ENCODE measurements around the gene MAPK10. TPM values are rescaled to one million over a fixed set of nuclear protein-coding genes. Genes with fewer than 3 reads are reported as not detected.
A peak's percentile ranks its signal among the peaks of the same experiment; 100 is the strongest.

Gene MAPK10
- total and polyA plus RNA-seq, 2 donors (not counting 3 experiments of a cell fraction or from before 2014, with no cell fraction given): 0.17 TPM; not detected in 1

DNA sequence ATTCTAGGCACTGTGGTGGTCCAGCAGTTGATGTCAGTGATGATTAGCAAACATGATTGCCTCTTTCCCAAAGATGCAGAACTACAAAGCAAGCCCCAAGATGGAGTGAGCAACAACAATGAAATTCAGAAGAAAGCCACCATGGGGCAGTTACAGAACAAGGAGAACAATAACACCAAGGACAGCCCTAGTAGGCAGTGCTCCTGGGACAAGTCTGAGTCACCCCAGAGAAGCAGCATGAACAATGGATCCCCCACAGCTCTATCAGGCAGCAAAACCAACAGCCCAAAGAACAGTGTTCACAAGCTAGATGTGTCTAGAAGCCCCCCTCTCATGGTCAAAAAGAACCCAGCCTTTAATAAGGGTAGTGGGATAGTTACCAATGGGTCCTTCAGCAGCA, 365.3 kb downstream of the MAPK10 start:
- peaks cover 29% of the 10 kb centered on the region for H3K79me2 ChIP-seq (ENCODE audit: control insufficient read depth, insufficient read depth, low read length)
- no peaks in the 10 kb centered on the region for H3K27me3 ChIP-seq (ENCODE audit: control insufficient read depth in 2 of 2, insufficient read depth in 2 of 2, low read length in 2 of 2)
- ChIA-PET POLR2A (no interaction called here), CTCF (interaction anchor here (1.0 to 1.4 kb wide), 3 partner anchors 18 to 50 kb away, joined by 3 to 4 read pairs (median 3); no protein-coding TSS in a partner anchor)
- H4K20me1 ChIP-seq (replicated peaks; ENCODE audit: control insufficient read depth, extremely low read depth, insufficient read depth, low read length): no peaks in the 10 kb centered on the region
- no peak overlapping the region for H3K9ac ChIP-seq (replicated peaks; ENCODE audit: extremely low read depth, insufficient read depth, low read length)
- DNase-seq (ENCODE audit: low read depth, low spot score): no peak
- intact Hi-C loops (cut with micrococcal nuclease) (no loop called here), dilution Hi-C loops (cut with MboI; ENCODE audit: extremely low pct_ligation_motif_present, low sequenced_read_pairs) (no loop called here)
- H3K9me3 ChIP-seq (replicated peaks; ENCODE audit: control insufficient read depth, insufficient read depth, low read length): no peaks in the 10 kb centered on the region
- peaks cover 4 to 24% of the 10 kb centered on the region in 2 experiments for H3K36me3 ChIP-seq (ENCODE audit: control insufficient read depth in 2 of 2, extremely low read depth in 1 of 2, insufficient read depth in 2 of 2, low read length in 2 of 2)
- H3K4me3 ChIP-seq (replicated peaks in 1 of 3; ENCODE audit: insufficient read depth in 1 of 3, low read depth in 1 of 3, low read length in 3 of 3): no peak overlapping the region
- H2AFZ ChIP-seq (ENCODE audit: low read depth, low read length): no peak overlapping the region
- peak; percentile 35 for TF ChIP-seq FOS (IDR thresholded peaks at IDR 0.05; ENCODE audit: borderline replicate concordance, insufficient read depth, low read length)
- TF ChIP-seq JUN (IDR thresholded peaks at IDR 0.05; ENCODE audit: borderline replicate concordance, insufficient read depth, insufficient read length, low read depth): no peak
- no TSS peak for BruUV-seq (replicated peaks)
- FAIRE-seq: no peak
- no peak overlapping the region for H3K27ac ChIP-seq (ENCODE audit: insufficient read depth, low read depth, low read length)
- no peaks in the 10 kb centered on the region for H3K4me1 ChIP-seq (ENCODE audit: control insufficient read depth, extremely low read depth, insufficient read depth, low read length)
- no peak overlapping the region for H3K4me2 ChIP-seq (ENCODE audit: insufficient read depth, low read length)
- no peaks in the 10 kb centered on the region for H3K9me1 ChIP-seq (replicated peaks; ENCODE audit: control insufficient read depth, extremely low read depth, insufficient read depth, low read length)

DNA sequence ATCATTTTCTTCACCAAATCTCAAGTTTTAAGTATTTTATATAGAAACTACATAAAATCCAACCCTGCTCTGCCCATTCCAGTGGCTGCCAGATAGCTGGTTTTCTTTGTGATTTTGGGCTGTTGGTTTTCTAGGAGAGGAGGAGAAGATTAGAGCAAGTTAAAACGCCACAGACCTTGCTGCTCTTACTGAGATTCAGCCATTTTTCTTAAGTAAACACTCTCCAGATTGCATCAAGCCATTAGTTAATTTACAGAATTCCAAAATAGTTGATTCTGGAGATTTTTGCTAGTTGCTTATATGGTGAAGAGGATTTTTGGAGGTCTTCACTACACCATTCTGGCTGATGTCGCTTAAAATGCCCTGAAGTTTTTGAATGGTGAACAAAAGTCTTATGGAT, 366.2 kb downstream of the MAPK10 start:
- TF ChIP-seq FOS (IDR thresholded peaks at IDR 0.05; ENCODE audit: borderline replicate concordance, insufficient read depth, low read length) (no peak), POLR2A (IDR thresholded peaks at IDR 0.05; ENCODE audit: low read depth, low read length) (no peak), JUN (IDR thresholded peaks at IDR 0.05; ENCODE audit: borderline replicate concordance, insufficient read depth, insufficient read length, low read depth) (no peak), MYC (IDR thresholded peaks at IDR 0.05; ENCODE audit: low read depth, low read length) (no peak), POLR2AphosphoS5 (IDR thresholded peaks at IDR 0.05; ENCODE audit: insufficient read depth, low read depth, low read length) (no peak), EZH2 (IDR thresholded peaks at IDR 0.05; ENCODE audit: borderline replicate concordance, low read depth, low read length, severe bottlenecking) (no peak), GATA2 (IDR thresholded peaks at IDR 0.05; ENCODE audit: insufficient read depth, insufficient read length, low read depth, low read length) (no peak)
- TF ChIP-seq, protein P1, sequence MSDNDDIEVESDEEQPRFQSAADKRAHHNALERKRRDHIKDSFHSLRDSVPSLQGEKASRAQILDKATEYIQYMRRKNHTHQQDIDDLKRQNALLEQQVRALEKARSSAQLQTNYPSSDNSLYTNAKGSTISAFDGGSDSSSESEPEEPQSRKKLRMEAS (IDR thresholded peaks at IDR 0.05; ENCODE audit: insufficient read depth, insufficient read length): no peak
- TF ChIP-seq, protein P2, sequence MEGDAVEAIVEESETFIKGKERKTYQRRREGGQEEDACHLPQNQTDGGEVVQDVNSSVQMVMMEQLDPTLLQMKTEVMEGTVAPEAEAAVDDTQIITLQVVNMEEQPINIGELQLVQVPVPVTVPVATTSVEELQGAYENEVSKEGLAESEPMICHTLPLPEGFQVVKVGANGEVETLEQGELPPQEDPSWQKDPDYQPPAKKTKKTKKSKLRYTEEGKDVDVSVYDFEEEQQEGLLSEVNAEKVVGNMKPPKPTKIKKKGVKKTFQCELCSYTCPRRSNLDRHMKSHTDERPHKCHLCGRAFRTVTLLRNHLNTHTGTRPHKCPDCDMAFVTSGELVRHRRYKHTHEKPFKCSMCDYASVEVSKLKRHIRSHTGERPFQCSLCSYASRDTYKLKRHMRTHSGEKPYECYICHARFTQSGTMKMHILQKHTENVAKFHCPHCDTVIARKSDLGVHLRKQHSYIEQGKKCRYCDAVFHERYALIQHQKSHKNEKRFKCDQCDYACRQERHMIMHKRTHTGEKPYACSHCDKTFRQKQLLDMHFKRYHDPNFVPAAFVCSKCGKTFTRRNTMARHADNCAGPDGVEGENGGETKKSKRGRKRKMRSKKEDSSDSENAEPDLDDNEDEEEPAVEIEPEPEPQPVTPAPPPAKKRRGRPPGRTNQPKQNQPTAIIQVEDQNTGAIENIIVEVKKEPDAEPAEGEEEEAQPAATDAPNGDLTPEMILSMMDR (IDR thresholded peaks at IDR 0.05; ENCODE audit: extremely low read depth in 1 of 2, insufficient read depth in 1 of 2, low read depth in 1 of 2, low read length in 2 of 2): no peak
- CTCF ChIA-PET: interaction anchor here (1.4 to 1.5 kb wide), 2 partner anchors 17 to 43 kb away, joined by 3 read pairs; no protein-coding TSS in a partner anchor
- BruUV-seq (replicated peaks): no TSS peak
- Histone ChIP-seq H3K4me1 (ENCODE audit: control insufficient read depth, extremely low read depth, insufficient read depth, low read length) (no peaks in the 10 kb centered on the region), H3K36me3 (ENCODE audit: control insufficient read depth in 2 of 2, extremely low read depth in 1 of 2, insufficient read depth in 2 of 2, low read length in 2 of 2) (peaks cover 4 to 24% of the 10 kb centered on the region in 2 experiments), H3K4me3 (replicated peaks in 1 of 3; ENCODE audit: insufficient read depth in 1 of 3, low read depth in 1 of 3, low read length in 3 of 3) (no peak overlapping the region), H3K79me2 (ENCODE audit: control insufficient read depth, insufficient read depth, low read length) (peaks cover 28% of the 10 kb centered on the region), H3K9me3 (replicated peaks; ENCODE audit: control insufficient read depth, insufficient read depth, low read length) (no peaks in the 10 kb centered on the region), H3K9me1 (replicated peaks; ENCODE audit: control insufficient read depth, extremely low read depth, insufficient read depth, low read length) (no peaks in the 10 kb centered on the region), H4K20me1 (replicated peaks; ENCODE audit: control insufficient read depth, extremely low read depth, insufficient read depth, low read length) (no peaks in the 10 kb centered on the region), H3K9ac (replicated peaks; ENCODE audit: extremely low read depth, insufficient read depth, low read length) (no peak overlapping the region), H3K4me2 (ENCODE audit: insufficient read depth, low read length) (no peak overlapping the region), H3K27me3 (ENCODE audit: control insufficient read depth in 2 of 2, insufficient read depth in 2 of 2, low read length in 2 of 2) (no peaks in the 10 kb centered on the region), H2AFZ (ENCODE audit: low read depth, low read length) (no peak overlapping the region), H3K27ac (ENCODE audit: insufficient read depth, low read depth, low read length) (no peak overlapping the region)
- POLR2A ChIA-PET: no interaction called here
- DNase-seq (ENCODE audit: low read depth, low spot score): no peak
- no peak for FAIRE-seq
- dilution Hi-C loops (cut with MboI; ENCODE audit: extremely low pct_ligation_motif_present, low sequenced_read_pairs) (no loop called here), intact Hi-C loops (cut with micrococcal nuclease) (no loop called here)

All from endothelial cell of umbilical vein (primary cell).